Calu3 (cell line): Measurements from ENCODE around the gene MLYCD. TPM values are rescaled to one million over a fixed set of nuclear protein-coding genes. Genes with fewer than 3 reads are reported as not detected.
A peak's percentile ranks its signal among the peaks of the same experiment; 100 is the strongest.

ENCODE experiments used
- BruUV-seq: library from RNA; stranded (reverse); fragments of 400-500 nt; replicated peaks from 2 replicates; lab custom pipeline; 2021; lab: Mats Ljungman, UMichigan
- CTCF ChIA-PET: fragments of 300-600 bp; sonication (Branson Sonifier 250); formaldehyde crosslinking; loops from one replicate; lab custom pipeline; 2022; ENCODE audit warnings: antibody characterized with exemption; lab: Charles Lee
- DNase-seq: peaks from one replicate; pipeline ENCODE4 v3.0.0; 2022
- H3K27ac Mint-ChIP-seq: one replicate; pipeline ENCODE4 v1.8.0; 2022; ENCODE audit warnings: mixed read lengths; ENCODE audit not compliant: unreplicated experiment
- H3K27me3 Mint-ChIP-seq: one replicate; pipeline ENCODE4 v1.8.0; 2022; ENCODE audit warnings: mixed read lengths; ENCODE audit not compliant: unreplicated experiment
- H3K36me3 Mint-ChIP-seq: one replicate; pipeline ENCODE4 v1.8.0; 2022; ENCODE audit warnings: mild to moderate bottlenecking, moderate library complexity, mixed read lengths; ENCODE audit not compliant: insufficient read depth, unreplicated experiment
- H3K4me1 Mint-ChIP-seq: one replicate; pipeline ENCODE4 v1.8.0; 2022; ENCODE audit warnings: mild to moderate bottlenecking, low read depth, mixed read lengths; ENCODE audit not compliant: unreplicated experiment
- H3K4me3 Mint-ChIP-seq: one replicate; pipeline ENCODE4 v1.8.0; 2022; ENCODE audit warnings: mild to moderate bottlenecking, low read depth, moderate library complexity, mixed read lengths; ENCODE audit not compliant: unreplicated experiment
- H3K9me3 Mint-ChIP-seq: one replicate; pipeline ENCODE4 v1.8.0; 2022; ENCODE audit warnings: low read depth, mixed read lengths; ENCODE audit not compliant: unreplicated experiment
- intact Hi-C: fragments of 100-400 bp; cut with micrococcal nuclease; formaldehyde crosslinking; loops from one replicate; pipeline ENCODE4 v1.10.0; 2022; ENCODE audit not compliant: unreplicated experiment
- total RNA-seq: library from RNA; stranded (reverse); gene quantifications from 2 replicates; pipeline ENCODE4 v1.2.3, GENCODE V29; 2022
- TF ChIP-seq, protein P1 (sequence below): fragments of 200-600 bp; IDR thresholded peaks from one replicate; pipeline ENCODE4 v1.8.0; 2022; ENCODE audit warnings: antibody characterized with exemption; ENCODE audit not compliant: unreplicated experiment

Gene MLYCD
- total RNA-seq, 1 experiment from 2014 or later = 10.3 TPM

GRCh38 chr16:83932304-83932703, 33.4 kb downstream of the MLYCD start:
- peaks cover 11% of the 10 kb centered on the region for H3K4me1 Mint-ChIP-seq
- no peak overlapping the region for H3K4me3 Mint-ChIP-seq
- peaks cover 31% of the 10 kb centered on the region for H3K27me3 Mint-ChIP-seq
- no peak overlapping the region for H3K27ac Mint-ChIP-seq
- BruUV-seq = no TSS peak
- TF ChIP-seq, protein P1, sequence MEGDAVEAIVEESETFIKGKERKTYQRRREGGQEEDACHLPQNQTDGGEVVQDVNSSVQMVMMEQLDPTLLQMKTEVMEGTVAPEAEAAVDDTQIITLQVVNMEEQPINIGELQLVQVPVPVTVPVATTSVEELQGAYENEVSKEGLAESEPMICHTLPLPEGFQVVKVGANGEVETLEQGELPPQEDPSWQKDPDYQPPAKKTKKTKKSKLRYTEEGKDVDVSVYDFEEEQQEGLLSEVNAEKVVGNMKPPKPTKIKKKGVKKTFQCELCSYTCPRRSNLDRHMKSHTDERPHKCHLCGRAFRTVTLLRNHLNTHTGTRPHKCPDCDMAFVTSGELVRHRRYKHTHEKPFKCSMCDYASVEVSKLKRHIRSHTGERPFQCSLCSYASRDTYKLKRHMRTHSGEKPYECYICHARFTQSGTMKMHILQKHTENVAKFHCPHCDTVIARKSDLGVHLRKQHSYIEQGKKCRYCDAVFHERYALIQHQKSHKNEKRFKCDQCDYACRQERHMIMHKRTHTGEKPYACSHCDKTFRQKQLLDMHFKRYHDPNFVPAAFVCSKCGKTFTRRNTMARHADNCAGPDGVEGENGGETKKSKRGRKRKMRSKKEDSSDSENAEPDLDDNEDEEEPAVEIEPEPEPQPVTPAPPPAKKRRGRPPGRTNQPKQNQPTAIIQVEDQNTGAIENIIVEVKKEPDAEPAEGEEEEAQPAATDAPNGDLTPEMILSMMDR = no peak
- intact Hi-C loops = no loop called here
- no peaks in the 10 kb centered on the region for H3K9me3 Mint-ChIP-seq
- H3K36me3 Mint-ChIP-seq = peaks cover 14% of the 10 kb centered on the region
- DNase-seq = no peak
- CTCF ChIA-PET = no interaction called here

DNA sequence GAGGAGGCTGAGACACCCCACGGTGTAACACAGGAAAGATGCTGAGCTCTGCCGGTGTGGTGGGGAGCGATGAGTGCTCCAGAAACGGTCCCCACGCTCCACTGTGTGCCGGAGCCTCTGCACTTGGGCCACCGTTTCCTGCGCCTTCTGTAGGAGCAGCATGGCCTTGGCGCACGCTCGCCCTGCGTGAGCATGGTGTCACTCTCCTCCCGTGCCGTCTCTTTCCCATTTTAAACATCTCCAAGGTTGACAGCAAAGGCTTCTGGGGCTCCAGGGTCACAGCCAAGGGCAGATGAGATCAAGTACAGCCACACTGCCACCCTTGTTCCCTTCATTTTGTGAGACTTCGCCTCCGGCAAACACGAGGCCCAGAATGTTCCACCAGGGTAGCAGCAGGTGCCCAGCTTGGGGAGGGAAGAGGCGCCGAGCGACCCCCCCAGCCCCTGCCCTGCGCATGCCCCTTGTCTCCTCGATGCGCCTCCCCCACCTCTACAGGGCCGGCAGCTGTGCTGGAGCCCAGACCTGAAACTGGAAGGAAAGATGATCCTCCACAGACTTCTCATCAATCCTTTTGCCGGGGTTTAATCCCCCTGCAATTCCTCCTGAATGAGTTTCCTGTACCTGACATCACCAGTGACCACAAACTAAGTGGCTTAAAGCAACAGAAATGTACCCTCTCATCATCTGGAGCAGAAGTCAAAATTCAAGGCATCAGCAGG, 34.2 kb downstream of the MLYCD start:
- DNase-seq = no peak
- TF ChIP-seq, protein P1 = no peak
- Mint-ChIP-seq H3K27ac (no peak overlapping the region), H3K4me3 (no peak overlapping the region), H3K36me3 (peaks cover 14% of the 10 kb centered on the region), H3K27me3 (peaks cover 32% of the 10 kb centered on the region), H3K9me3 (no peaks in the 10 kb centered on the region), H3K4me1 (peaks cover 11% of the 10 kb centered on the region)
- intact Hi-C loops = no loop called here
- CTCF ChIA-PET = no interaction called here
- no TSS peak for BruUV-seq

- DNase-seq = no peak
- Mint-ChIP-seq H3K9me3 (no peaks in the 10 kb centered on the region), H3K36me3 (peaks cover 14% of the 10 kb centered on the region), H3K27ac (peak overlapping the region; percentile 1), H3K27me3 (peaks cover 32% of the 10 kb centered on the region), H3K4me1 (peaks cover 11% of the 10 kb centered on the region), H3K4me3 (no peak overlapping the region)
- TF ChIP-seq, protein P1 = no peak
- CTCF ChIA-PET = no interaction called here
- intact Hi-C loops = no loop called here
- BruUV-seq = no TSS peak
Measured at GRCh38 chr16:83933885-83934683, 35.2 kb downstream of the MLYCD start.

- Mint-ChIP-seq H3K27ac (peak overlapping the region; percentile 1), H3K36me3 (peaks cover 14% of the 10 kb centered on the region), H3K4me1 (peaks cover 11% of the 10 kb centered on the region), H3K9me3 (no peaks in the 10 kb centered on the region), H3K4me3 (no peak overlapping the region), H3K27me3 (peaks cover 32% of the 10 kb centered on the region)
- BruUV-seq = no TSS peak
- TF ChIP-seq, protein P1 = no peak
- DNase-seq = no peak
- intact Hi-C loops = no loop called here
- CTCF ChIA-PET = no interaction called here
Measured at GRCh38 chr16:83934684-83934977, 35.7 kb downstream of the MLYCD start.
